Measurements from ENCODE around the gene BRICD5.

GRCh38 chr16:2194166-2194834 lies 16.4 kb downstream of the BRICD5 start:
- TF ChIP-seq CTCF (IDR thresholded peaks at IDR 0.05) (no peak), EP300 (IDR thresholded peaks at IDR 0.05) (no peak), POLR2A (IDR thresholded peaks at IDR 0.05) (no peak)

Measured in gastroesophageal sphincter (tissue), 3 donors.